NCI-H2196 (cell line): ENCODE data around the gene RAB30.

Experiments
- DNase-seq: peaks from one replicate; lab custom pipeline; 2025; ENCODE audit not compliant: unreplicated experiment; lab: John Stamatoyannopoulos, UW

Gene RAB30, protein sequence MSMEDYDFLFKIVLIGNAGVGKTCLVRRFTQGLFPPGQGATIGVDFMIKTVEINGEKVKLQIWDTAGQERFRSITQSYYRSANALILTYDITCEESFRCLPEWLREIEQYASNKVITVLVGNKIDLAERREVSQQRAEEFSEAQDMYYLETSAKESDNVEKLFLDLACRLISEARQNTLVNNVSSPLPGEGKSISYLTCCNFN

DNA sequence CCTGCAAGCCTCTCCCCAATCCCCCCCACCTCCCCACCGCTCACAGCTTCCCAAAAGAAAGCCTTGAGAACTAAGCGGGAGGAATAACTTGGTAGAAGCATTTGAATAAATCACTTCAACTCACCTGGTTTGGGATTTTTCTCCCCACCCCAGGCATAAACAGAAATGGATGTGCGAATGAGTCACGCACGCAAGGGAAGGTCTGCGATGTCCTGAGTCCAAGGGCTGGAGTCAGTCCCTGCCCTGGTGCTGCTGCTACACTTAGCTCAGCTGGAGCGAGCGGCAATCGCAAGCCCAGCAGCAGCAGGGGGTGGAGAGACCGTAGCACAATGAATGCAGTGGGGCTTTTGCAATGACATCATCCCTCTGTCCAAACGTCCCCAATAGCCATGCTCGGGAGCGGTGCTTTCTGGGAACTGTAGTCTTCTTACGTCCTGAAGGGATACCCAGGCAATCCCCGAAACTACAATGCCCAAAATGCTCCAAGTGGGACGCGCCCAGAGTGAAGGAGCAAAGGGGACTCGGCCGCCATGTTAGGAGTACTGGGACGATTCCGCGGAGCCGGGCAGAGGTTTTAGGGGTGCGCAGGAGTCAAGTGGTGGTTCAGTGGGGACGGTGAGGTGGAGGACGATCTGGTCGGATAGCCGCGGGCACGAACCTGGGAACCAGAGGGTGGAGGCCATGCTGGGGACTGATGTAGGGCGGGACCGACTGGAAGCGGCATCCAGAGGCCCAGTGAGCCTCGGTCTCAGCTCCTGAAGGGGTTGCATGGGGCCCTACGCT is at the start of gene RAB30:
Gene RAB30 (minus strand): TSS at position 331 of the 783 bp plus-strand sequence. CDS start 74,581 bp downstream, outside the sequence.
- DNase-seq: peak; percentile 98

DNA sequence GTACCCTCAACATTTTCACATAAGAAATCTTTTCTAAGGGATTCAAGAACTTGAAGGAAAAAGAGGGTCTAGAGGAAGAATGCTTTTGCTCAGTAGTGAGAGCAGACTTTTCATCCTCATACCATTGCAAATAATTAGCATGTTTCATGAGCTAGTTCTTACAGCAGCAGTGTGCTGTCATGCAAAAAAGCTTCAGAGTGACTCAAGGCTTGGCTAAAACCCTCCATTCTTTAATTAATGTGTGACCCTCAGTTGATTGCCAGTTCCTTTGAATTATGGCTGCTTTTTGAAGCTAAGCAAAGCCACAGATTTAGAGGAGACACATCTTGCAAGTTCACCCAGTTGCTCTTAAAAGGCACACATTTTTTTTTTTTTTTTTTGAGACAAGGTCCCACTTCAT is 48.6 kb upstream of the RAB30 start:
- no peak for DNase-seq

DNA sequence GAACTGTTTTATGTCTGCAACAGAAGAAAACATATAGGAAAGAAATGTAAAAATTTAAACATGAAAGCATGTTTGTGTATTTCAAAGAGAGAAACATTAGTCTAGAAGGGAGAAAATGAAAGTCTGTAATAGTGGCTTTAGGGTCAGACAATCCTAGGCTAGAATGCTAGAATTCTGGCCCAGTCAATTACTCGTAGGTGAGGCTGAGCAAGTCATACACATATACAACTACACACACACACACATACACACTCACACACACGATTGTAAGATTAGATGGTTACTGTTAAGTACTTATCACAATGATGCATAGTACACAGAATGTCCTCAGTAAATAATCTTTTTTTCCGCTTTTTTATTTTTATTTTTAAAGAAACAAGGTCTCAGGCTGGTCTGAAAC is 47.5 kb upstream of the RAB30 start:
- no peak for DNase-seq

DNA sequence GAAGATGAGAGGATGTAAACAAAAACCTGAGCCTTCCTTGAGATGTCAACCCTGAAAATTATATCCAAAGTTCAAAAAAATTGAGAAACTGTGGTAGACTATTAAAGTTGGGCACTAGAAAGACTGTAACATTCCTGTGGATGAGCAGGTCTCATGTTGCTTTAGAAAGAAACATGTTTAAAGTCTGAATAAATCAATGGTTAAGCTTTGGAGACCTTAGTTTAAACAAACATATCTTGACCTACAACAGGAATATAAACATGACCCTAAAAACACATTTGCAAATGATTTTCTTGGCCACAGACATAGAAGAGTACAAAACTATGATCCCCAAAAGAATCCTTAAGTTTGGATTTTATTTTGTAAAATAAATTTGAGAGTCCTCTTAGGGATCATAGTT is 47.1 kb upstream of the RAB30 start:
- no peak for DNase-seq

DNA sequence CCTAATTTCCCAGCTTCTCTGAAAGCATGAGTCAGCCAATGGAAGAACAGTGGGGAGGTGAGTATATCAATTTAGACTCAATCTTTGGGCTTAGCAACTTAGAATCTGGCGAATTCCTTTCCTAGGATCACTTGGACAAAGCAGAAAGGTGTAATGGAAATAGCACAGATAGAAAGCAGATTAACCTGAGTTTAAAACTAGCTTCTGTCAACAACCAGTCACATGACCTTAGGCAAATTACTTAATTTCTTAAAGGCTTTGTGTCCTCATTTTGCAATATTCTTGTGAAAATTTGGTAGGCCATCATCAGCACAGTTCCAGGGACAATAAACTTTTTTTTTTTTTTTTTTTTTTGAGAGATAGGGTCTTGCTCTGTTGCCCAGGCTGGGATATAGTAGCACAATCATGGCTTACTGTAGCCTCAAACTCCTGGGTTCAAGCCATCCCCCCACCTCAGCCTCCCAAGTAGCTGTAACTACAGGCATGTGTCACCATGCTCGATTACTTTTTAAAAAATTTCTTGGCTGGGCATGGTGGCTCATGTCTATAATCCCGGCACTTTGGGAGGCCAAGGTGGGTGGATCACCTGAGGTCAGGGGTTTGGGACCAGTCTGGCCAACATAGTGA is 44.4 kb upstream of the RAB30 start:
- no peak for DNase-seq

DNA sequence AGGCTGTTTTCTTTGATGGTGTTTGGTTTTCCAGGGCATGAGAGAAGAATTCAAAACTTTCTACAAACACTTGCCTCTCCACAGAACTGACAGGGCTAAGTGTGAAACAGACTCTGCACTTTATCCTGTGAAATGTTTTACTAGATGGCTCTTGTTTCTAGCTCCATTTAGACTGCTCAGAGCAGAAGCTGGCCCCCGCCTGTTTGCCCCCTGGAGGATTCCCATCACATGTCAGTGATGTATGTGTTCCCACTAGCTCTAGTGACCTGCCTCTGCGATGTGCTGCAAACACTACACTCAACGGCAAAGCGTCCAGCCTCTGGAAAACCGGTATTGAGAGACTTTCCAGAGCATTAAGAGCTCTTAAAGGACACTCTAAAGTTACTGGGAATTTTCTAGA is 43.9 kb upstream of the RAB30 start:
- DNase-seq: no peak

DNA sequence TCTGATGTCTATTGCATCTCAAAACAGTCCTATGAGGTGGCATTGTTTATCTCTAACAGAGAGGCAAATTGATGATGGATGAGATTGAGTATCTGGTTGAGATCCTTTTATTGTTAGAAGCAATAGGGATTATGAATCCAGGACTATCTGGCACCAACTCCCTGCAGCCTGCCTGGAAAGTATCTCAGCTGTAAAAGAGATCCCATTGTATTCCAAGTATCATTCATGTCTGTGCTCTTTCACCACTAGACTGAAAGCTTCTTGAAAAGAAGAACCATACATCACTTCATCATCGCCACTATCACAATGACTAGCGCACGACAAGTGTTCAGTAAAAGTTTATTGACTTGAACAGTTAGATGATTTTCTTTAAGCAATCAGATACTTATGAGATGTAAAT is 43.3 kb upstream of the RAB30 start:
- no peak for DNase-seq

DNA sequence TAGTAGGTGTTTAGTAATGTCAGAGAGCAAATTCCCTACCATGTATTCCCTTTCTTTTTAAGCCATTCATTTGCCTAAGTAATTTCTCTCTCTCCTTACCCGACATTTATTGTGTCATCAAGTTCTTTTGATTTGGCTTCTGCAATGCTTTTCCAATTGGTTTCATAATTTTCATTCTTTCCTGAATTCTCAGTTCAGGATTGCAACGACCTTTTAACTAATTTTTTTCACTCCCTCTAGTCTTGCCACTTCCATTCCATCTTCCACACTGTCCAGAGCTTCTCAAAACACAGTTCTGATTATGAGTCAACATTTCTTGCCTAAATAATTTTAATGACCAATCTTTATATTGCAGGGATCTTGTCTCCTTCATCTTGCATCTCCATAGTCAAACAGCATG is 41.2 kb upstream of the RAB30 start:
- DNase-seq: no peak

DNA sequence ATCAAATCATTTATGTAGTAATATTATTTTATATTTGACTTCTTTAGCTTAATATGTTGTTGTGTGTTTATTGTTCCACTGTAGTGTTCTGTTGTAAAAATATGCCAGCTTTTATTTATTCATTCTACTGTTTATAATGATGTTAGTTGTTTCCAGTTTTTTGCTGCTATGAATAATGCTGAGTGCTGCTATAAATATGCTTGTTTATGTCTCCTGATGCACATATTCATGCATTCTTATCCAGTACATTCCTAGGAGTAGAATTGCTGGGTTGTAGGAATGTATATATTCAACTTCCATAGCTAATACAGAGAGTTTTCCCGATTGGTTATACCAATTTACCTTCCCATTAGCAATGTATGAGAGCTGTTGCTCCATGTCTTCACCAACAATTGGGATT is 33.5 kb upstream of the RAB30 start:
- no peak for DNase-seq

DNA sequence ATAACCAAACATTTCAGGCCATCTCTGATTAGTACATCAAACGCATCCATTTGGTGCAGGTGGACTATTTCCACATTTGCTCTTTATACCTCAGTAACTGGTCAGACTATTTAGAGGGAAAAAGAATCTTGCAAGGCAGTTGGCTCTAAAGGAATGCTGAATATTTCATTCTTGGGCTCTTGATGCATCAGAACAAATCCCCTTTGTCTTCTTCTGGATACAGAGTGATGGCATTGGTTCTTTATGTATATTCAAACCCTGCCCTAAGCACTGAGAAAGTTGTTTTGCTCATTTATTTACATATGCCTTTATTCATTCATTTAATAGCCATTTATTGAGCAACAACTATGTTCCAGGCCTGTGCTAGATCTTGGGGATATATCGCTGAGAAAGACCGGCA is 31.1 kb upstream of the RAB30 start:
- no peak for DNase-seq

DNA sequence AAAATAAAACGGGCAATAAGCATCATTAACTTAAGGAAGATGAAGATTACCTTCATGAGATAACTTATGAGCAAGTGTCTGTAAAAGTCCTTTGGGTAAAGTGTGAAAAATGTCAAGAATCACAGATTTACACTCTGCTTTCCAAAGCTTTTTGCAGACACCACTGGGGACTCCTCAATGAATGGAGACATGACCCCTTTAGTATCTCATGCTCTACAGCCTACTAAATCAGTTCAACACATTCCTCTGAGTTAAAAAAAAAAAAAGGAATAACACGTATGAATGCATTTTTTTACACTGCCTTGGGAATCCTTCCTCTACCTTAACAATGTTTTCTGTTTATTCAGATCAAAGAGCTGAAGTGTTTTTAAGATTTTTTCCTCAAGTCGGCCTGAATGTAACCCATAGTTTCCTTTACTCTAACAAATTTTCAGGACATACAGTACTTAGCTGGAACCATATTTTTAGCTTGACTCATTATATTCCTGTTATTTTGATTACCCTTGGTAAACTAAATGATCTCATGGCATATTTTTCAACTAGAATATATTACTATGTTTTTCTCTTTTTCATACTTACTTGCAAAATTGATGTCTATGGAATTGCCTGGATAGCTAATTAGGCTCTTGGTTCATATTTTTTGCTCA is 25.9 kb upstream of the RAB30 start:
- DNase-seq: no peak

DNA sequence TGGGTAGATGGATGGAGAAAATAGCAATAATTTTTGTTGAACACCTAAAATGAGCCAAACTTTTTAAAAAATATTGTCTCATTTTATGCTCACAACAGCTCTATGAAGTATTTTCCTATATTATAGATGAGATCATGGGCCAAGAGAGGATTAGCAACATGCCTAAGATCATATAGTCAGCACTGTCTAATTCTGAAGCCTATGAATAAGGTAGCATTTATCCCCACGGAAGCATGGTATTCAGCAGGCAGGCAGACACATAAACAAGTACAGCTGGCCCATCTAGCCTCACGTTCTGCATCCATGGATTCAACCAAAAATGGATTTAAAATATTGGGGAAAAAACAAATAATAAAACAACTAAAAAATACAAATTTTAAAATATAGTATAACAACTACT is 21.9 kb upstream of the RAB30 start:
- no peak for DNase-seq

DNA sequence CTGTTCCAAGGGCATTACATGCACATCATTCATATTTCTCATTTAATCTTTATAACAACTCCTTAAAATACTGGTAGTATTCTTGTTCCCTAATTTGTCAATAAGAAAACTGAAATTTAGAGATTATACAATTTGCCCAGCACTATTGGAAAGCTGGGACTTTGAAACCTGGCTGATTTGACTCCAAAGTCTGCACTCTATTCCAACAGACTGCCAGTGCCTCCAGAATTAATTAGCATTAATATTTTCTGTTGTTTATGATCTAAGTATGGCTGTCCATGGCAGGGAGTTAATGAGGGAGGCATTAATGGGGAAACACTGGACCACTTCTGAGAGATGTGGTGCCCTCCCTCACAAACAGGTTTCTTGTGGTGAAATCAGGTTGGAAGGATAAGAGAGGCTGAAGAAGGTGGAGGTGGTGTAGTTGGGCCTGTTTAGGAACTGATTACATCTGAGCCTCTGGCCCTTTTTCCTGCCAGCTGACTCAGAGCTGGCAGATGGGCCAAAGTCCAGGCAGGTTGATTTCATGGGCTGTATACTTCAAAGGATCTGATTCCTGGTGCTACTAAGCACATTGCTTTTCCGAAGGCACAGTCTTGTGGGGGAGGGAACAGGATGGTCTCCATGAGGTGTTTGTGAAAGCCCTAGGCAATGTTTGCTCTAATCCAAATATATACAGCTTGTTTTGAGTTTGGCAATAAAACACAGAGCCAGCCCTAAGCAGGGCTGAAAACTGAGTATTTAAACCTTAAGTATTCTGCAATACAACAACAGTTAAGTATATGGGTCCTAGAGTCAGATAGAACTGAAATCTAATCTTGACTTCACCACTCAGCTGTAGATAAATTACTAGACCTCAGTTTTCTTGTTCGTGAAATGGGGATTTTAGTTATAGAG is 21.0 kb upstream of the RAB30 start:
- DNase-seq: peak; percentile 77

DNA sequence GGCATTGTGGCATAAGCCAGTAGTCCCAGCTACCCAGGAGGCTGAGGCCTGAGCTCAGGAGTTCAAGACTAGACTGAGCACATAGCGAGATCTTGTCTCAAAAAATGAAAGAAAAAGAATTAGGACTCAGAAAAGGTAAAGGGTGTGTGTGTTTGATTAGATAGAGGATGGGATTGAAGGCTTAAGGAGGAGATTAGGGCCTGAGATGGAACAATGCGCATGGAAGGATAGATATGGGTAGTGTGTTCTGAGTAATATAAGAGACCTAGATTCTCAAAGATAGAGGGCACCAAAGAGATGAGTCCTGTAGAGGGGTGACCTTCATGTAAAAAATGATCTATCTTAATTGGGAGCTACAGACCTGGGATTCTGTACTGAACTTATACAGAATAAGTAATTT is 17.3 kb upstream of the RAB30 start:
- DNase-seq: no peak

DNA sequence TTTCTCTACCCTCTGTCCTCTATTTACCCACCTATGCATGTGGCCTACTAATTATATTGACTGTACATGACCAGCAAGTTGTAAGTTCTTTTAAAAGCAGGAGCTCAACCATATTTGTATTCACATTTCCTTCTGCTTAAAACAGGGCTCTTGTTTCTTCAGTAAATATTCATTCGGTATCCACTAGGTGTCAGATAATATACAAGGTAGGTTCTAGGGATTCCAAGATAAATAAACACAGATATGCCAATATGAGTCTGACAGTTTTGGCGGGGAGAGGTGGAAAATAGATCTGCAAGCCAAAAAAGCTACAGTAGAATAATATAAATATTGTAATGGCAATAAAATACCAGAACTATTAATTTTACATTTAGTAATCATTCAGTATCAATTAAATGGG is 15.3 kb upstream of the RAB30 start:
- DNase-seq: peak; percentile 39

DNA sequence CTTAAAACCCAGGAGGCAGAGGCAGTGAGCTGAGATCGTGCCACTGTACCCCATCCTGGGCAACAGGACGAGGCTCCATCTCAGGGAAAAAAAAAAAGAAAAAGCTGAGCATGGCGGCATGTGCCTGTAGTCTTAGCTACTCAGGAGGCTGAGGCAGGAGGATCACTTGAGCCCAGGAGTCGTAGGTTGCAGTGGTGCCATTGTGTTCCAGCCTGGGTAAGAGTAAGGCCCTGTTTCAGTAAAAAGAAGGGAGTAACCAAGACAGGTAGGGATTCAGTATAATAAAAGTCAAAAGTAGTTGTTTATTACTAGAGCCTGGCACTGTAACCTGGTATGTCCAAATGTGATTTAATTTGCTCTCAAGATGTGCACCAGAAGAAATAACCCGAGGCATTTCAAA is 8.1 kb upstream of the RAB30 start:
- DNase-seq: no peak

DNA sequence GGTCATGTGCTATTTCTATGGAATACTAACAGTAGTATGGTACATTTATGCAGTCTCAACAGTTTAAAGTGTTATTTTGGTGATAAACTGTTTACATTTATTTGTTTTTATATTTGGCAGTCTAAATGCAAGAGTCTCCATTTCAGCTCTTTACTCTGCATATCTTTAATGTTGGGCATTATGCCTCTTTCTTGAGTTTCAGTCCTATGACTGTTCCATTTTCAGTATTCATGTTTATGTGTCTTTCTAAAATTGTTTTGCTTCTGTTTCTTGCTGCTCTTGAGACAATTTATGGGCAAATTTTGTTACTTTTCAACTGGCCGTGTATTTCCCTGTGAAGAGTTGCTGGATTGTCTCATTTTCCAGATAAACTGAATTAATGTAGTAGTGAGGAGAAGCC is 6.6 kb upstream of the RAB30 start:
- no peak for DNase-seq

DNA sequence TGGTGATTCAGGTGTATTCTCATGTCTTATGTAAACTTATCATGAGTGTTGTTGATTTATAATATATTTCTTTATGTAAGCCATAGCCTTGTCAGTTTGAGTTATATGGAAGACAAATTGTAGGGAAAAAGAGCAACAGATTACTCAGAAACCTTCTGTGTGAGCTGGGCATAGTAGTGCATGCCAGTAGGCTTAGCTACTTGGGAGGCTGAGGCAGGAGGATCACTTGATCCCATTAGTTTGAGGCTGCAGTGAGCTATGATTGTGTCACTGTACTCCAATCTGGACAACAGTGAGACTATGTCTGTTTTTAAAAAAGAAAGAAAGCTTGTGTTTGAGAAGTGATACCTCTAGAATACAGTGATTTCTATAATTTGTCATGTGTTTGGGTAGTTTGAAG is 2.2 kb upstream of the RAB30 start:
- no peak for DNase-seq

DNA sequence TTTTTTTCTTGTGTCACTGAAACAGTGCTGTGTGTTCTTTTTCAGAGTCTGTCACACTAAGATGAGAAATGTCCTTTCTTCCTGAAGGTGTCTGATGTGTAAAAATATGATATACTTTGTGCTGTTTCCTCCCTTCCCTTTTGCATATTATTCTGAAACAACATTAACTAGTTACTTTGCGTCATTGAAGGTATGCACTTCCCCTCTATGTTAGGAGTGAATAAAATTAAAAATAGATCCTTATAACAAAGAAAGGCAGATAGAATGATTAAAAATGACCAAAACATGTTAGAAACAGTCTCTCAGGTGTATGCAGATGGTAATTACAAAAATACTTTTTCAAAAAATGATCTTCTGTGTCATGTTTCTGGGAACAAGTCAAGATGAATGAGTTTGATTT is 1.6 kb upstream of the RAB30 start:
- DNase-seq: no peak

DNA sequence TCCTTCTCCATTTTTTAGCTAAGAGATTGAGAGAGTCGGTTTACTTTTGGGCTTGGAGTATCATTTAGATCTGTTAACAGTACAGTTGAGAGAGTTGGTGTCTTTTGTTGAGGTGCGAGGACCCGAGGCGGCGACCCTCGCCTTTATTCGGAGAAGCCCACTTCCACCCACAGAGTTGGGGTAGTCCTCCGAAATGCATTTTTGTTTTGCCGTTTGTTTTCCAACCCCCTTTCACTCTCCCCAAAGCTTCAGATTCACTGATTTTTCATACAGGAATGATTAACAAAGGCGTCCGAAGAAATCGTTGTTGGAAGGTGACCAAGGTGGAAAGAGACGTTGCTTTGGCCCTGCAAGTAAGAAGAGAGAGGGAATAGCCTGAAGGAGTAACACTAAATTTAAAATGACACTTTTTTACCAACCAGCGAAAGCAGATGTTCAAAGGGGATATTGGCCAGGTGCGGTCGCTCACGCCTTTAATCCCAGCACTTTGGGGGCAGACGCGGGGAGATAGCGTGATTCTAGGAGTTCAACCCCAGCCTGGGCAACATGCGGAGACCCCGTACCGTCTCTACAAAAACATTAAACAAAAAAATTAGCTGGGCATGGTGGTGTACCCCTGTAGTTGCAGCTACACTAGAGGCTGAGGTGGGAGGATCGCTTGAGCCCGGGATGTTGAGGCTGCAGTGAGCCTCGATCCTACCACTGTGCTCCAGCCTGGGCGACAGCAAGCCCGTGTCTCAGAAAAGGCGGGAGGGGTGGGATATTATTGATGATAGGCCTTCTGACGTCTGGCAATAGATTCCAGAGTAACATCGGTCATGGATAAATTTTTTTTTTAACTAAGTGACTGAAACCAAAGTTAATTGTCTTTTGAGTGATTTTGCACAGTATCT is 899 bp upstream of the RAB30 start:
- DNase-seq: no peak
